AG04450 (cell line): ENCODE data around the gene NTRK2. TPM values are rescaled to one million over a fixed set of nuclear protein-coding genes. Genes with fewer than 3 reads are reported as not detected.

Experiments used
- CTCF ChIA-PET: fragments of 300-600, 350-600 bp; formaldehyde crosslinking; extraction: SDS; loops from one replicate; lab custom pipeline; 2022; ENCODE audit warnings: antibody characterized with exemption, inconsistent platforms; lab: Charles Lee
- POLR2A ChIA-PET: fragments of 350-600 bp; formaldehyde crosslinking; extraction: SDS; loops from one replicate; lab custom pipeline; 2021; ENCODE audit warnings: antibody characterized with exemption, inconsistent platforms; lab: Yijun Ruan, JAX
- DNase-seq: peaks from one replicate; pipeline ENCODE4 v3.0.0-alpha.2; 2011; ENCODE audit warnings: low read depth, low spot score
- H3K27ac ChIP-seq: one replicate; pipeline ENCODE4 v1.5.1; 2012; ENCODE audit warnings: low read depth, low read length, control low read depth
- H3K27me3 ChIP-seq: one replicate; pipeline ENCODE4 v1.6.0; 2012; ENCODE audit warnings: low read length; ENCODE audit not compliant: control insufficient read depth, insufficient read depth
- H3K4me3 ChIP-seq: 2 replicates; pipeline ENCODE4 v1.5.1; 2011; ENCODE audit warnings: mild to moderate bottlenecking, low read depth, low read length, control low read depth
- H3K9me3 ChIP-seq: 2 replicates; pipeline ENCODE4 v1.5.1; 2012; ENCODE audit warnings: low read length; ENCODE audit not compliant: control insufficient read depth, insufficient read depth
- CTCF ChIP-seq: IDR thresholded peaks from 2 replicates; pipeline ENCODE4 v1.5.1; 2011; ENCODE audit warnings: low read depth, low read length, control low read depth, inconsistent platforms
- polyA plus RNA-seq: library from polyadenylated mRNA; depleted of rRNA; stranded (reverse); fragments of >200 nt; gene quantifications from 2 replicates; pipeline ENCODE4 v1.2.3, GENCODE V29; 2011

Gene NTRK2
- polyA plus RNA-seq, 1 experiment = not detected

GRCh38 chr9:84874596-84874995 is 205.1 kb downstream of the NTRK2 start:
- no peak for DNase-seq
- Histone ChIP-seq H3K9me3 (peaks cover 3% of the 10 kb centered on the region), H3K27me3 (no peaks in the 10 kb centered on the region), H3K27ac (no peak overlapping the region), H3K4me3 (no peak overlapping the region)
- ChIA-PET CTCF (no interaction called here), POLR2A (no interaction called here)
- TF ChIP-seq CTCF = no peak

- POLR2A ChIA-PET = no interaction called here
- no peak overlapping the region for H3K4me3 ChIP-seq
- peaks cover 3% of the 10 kb centered on the region for H3K9me3 ChIP-seq
- no peak for TF ChIP-seq CTCF
- no peak for DNase-seq
- H3K27me3 ChIP-seq = no peaks in the 10 kb centered on the region
- no peak overlapping the region for H3K27ac ChIP-seq
- CTCF ChIA-PET = interaction anchor here (0.6 kb wide), 1 partner anchor 774 kb away, joined by 3 read pairs; no protein-coding TSS in a partner anchor
Measured at GRCh38 chr9:84875193-84875592, 205.7 kb downstream of the NTRK2 start.

- H3K4me3 ChIP-seq = no peak overlapping the region
- H3K27ac ChIP-seq = no peak overlapping the region
- CTCF ChIA-PET = no interaction called here
- TF ChIP-seq CTCF = no peak
- DNase-seq = no peak
- POLR2A ChIA-PET = no interaction called here
- H3K27me3 ChIP-seq = no peaks in the 10 kb centered on the region
- peaks cover 6% of the 10 kb centered on the region for H3K9me3 ChIP-seq
Measured at GRCh38 chr9:84879631-84880030, 210.1 kb downstream of the NTRK2 start.

GRCh38 chr9:84880835-84881234 is 211.3 kb downstream of the NTRK2 start:
- Histone ChIP-seq H3K27me3 (no peaks in the 10 kb centered on the region), H3K4me3 (no peak overlapping the region), H3K27ac (no peak overlapping the region), H3K9me3 (peaks cover 6% of the 10 kb centered on the region)
- CTCF ChIA-PET = no interaction called here
- POLR2A ChIA-PET = no interaction called here
- TF ChIP-seq CTCF = no peak
- no peak for DNase-seq

GRCh38 chr9:84886866-84887265 is 217.3 kb downstream of the NTRK2 start:
- DNase-seq = no peak
- CTCF ChIA-PET = no interaction called here
- TF ChIP-seq CTCF = no peak
- Histone ChIP-seq H3K27me3 (no peaks in the 10 kb centered on the region), H3K27ac (no peak overlapping the region), H3K9me3 (peaks cover 13% of the 10 kb centered on the region), H3K4me3 (no peak overlapping the region)
- POLR2A ChIA-PET = no interaction called here
